ENCODE measurements around the gene GPR55. TPM values are rescaled to one million over a fixed set of nuclear protein-coding genes. Genes with fewer than 3 reads are reported as not detected.

Gene GPR55
- total RNA-seq, 1 donor from 2014 or later = 0.76 TPM

DNA sequence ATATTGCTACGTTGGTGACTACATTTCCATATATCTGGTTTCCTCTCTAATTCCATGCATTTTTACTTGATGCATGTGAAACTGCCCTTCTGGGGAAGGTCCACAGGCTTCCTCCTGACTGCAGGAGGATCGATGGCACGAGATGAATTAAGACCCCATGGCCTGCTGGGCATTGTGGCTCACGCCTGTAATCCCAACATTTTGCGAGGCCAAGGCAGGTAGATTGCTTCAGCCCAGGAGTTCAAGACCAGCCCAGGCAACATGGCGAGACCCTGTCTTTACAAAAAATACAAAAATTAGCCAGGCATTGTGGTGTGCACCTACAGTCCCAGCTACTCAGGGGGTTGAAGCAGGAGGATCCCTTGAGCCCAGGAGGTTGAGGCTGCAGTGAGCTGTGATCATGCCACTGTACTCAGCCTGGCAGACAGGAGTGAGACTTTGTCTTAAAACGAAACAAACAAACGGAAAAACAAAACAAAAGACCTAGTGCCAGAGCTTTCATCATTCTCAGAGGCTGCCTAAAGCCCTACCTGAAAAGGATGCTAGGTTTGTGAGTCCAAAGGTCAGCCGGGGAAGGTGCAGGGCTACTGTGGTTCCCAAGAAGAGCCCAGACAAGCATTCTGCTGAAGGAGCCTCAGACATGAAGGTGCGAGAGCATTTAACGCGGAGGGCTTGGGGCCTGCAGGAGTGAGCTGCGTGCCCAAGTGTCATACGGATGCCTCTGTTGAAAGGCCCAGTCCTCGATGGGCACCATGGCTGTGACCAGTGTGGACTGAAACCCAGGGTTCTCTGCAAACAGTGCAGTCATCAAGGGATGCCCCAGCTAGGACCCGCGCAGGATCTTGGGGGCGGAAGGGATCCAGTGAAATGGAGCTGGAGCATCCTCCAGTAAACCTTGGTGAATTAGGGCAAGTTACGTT lies 21.6 kb downstream of the GPR55 start:
- intact Hi-C loops (cut with micrococcal nuclease) = loop anchor here (2.0 kb wide), 1 partner anchor 153 kb away; the partner anchor contains the start of gene PSMD1

DNA sequence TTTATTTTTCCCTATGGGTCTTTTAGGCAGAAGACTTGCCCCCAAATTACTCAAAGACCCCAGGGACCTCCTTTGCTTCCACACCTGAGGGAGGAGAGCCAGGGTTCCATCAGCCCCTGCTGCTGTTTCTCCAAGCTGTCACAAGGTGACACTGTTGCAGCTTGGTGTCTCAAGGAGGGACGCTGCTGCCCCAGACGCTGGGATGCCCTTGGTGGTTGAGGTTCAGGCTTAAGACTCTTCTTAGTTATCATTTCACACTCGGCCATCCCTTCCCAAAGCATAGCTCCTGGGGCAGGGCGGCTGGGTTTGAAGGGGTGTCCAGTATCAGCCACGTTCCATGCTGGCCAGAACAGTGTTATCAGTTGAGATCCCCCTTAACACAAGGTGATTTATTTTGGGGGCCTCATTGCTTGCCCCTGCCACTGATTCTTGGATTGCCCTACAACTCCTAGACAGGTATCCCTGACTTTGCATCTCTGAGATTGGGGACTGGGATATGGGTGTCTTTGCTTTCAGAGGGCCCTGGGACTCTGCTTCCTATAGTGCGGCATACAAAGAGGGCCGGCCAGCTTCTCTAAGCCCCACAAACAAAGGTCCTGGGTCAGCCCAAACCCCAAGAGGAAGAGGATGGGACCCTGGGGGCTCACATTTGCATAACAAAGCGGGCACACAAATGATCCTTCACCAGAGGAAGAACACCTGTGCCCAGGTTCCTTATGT lies 22.7 kb downstream of the GPR55 start:
- intact Hi-C loops (cut with micrococcal nuclease) = loop anchor here (1.0 to 2.0 kb wide), 2 partner anchors 85 to 154 kb away; partner anchors contain the start of gene PSMD1

DNA sequence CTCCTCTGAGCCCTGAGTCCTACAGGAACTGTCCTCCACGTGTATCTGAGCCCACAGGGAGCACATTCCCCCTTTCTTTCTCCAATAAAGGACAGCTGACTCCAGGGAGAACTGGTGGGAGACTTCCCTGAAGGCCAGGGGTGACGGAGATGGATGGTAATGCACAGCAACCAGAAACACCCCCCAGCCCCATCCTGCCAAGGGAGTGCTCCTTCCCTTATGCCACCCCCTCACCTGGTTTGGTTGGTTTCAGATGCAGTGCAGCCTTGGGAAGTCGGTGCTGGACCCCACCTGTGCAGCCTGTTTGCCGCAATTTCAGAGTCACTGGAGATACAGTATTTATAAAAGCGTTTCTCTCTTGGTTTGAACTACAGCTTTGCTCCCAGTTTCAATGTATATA lies 24.0 kb downstream of the GPR55 start:
- intact Hi-C loops (cut with micrococcal nuclease) = no loop called here

- intact Hi-C loops (cut with micrococcal nuclease) = no loop called here
Measured at GRCh38 chr2:230900336-230900995, 24.6 kb downstream of the GPR55 start.

GRCh38 chr2:230899786-230900185 lies 25.3 kb downstream of the GPR55 start:
- intact Hi-C loops (cut with micrococcal nuclease) = no loop called here

- intact Hi-C loops (cut with micrococcal nuclease) = no loop called here
Measured at GRCh38 chr2:230899287-230899686, 25.8 kb downstream of the GPR55 start.

DNA sequence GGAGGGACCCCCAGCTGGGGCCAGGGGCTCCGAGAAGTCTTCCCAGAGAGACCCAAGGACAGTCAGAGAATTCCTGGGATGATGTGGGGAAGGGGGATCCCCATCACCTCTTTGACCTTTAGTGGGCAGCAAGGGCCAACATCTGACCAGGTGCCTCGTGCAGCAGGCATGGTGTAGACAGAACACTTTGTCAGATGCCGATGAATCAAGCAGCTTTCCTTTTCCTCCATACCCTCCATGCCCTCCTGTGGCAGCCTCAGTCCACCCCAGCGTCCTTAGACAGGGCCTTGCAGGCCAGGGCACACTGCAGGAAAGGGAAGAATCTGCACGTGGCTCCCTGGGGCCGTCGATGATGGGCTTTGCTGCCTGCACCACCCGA lies 26.3 kb downstream of the GPR55 start:
- intact Hi-C loops (cut with micrococcal nuclease) = no loop called here

GRCh38 chr2:230898016-230898712 lies 26.9 kb downstream of the GPR55 start:
- intact Hi-C loops (cut with micrococcal nuclease) = no loop called here

DNA sequence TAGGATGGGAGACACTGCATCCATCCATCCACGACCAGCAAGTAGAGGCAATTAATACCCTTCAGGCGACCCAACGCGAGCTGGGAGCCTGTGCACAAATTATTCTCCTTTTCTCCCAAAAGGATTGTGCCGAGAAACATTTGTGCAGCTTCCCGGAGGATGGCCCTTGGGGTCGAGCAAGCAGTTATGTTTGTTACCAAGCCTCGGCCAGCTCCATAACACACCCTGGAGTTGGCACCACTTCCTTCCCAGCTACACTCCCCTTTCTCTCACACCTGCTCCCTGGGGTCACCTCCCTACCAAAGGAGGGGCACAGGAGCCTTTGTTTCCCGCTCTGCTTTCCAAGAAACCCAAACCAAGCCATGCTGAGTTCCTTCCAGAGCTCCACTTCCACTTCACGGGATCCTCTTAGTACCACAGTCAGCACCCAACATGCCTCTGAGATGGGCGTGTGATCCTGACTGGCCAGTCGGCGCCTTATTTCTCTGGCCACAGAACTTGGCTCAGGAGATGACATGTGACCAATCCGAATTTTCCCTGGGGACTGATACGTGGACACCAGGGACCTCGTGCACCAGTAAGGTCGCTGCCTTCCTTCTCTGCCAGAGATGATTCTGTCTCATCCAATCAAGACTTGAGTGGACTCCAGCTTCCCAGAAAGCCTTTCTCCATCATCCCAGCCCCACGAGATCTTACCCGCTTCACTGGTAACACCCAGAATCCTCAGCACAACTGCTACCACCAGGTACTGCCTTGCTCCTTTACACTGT lies 28.5 kb downstream of the GPR55 start:
- intact Hi-C loops (cut with micrococcal nuclease) = no loop called here

- intact Hi-C loops (cut with micrococcal nuclease) = no loop called here
Measured at GRCh38 chr2:230895536-230896345, 29.3 kb downstream of the GPR55 start.

- intact Hi-C loops (cut with micrococcal nuclease) = no loop called here
Measured at GRCh38 chr2:230893841-230894781, 30.9 kb downstream of the GPR55 start.

DNA sequence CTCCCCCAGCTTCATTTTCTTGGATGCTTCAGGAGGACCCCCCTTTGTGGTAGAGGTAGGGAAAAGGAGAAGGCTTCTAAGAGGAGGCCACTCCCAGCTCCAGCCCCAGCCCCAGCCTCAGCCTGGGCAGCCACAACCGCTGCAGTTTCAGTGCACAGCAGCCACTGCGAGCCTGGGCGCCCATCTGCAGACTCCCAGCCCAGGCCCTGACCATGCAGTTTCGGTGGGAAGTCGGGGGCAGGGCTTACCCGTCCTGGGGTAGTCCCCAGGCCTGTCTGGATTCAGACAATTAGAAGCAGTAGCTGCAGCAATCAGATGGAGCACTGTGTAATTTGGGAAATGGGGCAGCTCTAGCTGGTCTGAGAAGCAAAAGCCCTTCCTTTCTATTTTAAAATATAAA lies 31.7 kb downstream of the GPR55 start:
- intact Hi-C loops (cut with micrococcal nuclease) = no loop called here

- intact Hi-C loops (cut with micrococcal nuclease) = no loop called here
Measured at GRCh38 chr2:230891509-230891908, 33.5 kb downstream of the GPR55 start.

DNA sequence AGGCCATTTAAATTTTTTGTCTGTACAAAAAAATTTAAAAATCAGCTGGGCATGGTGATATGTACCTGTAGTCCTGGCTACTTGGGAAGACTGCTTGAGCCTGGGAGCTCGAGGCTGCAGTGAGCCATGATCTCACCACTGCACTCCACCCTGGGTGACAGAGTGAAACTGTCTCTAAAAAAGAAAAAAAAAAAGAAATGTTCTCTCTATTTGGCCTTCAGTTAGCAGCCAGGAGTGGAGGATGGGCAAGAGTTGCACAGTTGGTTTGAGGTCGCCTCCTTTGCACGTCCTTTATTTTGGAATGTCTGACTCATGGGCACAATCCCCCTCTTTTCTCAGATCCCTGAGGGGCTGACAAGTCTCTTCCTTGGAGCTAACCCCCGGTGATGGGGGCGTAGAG lies 34.0 kb downstream of the GPR55 start:
- intact Hi-C loops (cut with micrococcal nuclease) = no loop called here

GRCh38 chr2:230890646-230891045 lies 34.4 kb downstream of the GPR55 start:
- intact Hi-C loops (cut with micrococcal nuclease) = no loop called here

GRCh38 chr2:230889911-230890601 lies 35.0 kb downstream of the GPR55 start:
- intact Hi-C loops (cut with micrococcal nuclease) = no loop called here

DNA sequence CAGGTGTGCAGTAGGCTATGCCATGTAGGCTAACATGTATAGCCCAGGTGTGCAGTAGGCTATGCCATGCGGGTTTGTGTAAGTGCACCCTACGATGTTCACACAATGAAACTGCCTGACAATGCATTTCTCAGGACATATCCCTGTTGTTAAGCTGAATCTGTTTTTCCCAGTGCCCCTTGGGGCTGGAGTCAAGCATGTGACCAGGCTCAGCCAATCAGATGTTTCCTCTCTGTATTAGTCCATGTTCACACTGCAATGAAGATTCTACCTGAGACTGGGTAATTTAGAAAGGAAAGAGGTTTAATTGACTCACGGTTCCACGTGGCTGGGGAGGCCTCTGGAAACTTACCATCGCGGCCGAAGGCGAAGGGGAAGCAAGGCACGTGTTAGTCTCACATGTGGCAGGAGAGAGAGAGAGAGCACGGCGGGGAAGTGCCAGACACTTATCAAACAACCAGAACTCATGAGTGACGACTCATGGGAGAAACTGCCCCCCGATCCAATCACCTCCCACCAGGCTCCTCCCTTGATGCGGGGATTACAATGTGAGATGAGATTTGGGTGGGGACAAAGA lies 36.1 kb downstream of the GPR55 start:
- intact Hi-C loops (cut with micrococcal nuclease) = no loop called here

- intact Hi-C loops (cut with micrococcal nuclease) = no loop called here
Measured at GRCh38 chr2:230887342-230887741, 37.7 kb downstream of the GPR55 start.

All from T-helper 1 cell treated with Interleukin-12 subunit alpha and Interleukin-12 subunit beta and Interleukin-4 antibody, amounts not matched to agents 30 ng/mL and 1 ng/mL, for 36 hours (primary cell).